IMR-90 (cell line): ENCODE data around the gene GPC5. TPM values are rescaled to one million over a fixed set of nuclear protein-coding genes. Genes with fewer than 3 reads are reported as not detected.

Experiments
- ATAC-seq: fragments of 200-7000 bp; cut with Tn5 transposase; 2 replicates; pipeline ENCODE4 v1.9.1; 2020; ENCODE audit warnings: low read depth, mild to moderate bottlenecking, moderate library complexity
- BruUV-seq: library from RNA; stranded (reverse); fragments of 400-500 nt; replicated peaks from 2 replicates; lab custom pipeline; 2021; lab: Mats Ljungman, UMichigan
- CTCF ChIA-PET: fragments of 300-600 bp; formaldehyde crosslinking; extraction: SDS; loops from one replicate; lab custom pipeline; 2021; ENCODE audit warnings: antibody characterized with exemption; lab: Yijun Ruan, JAX
- POLR2A ChIA-PET: fragments of 300-600 bp; sonication (Branson Sonifier 250); formaldehyde crosslinking; loops from one replicate; lab custom pipeline; 2022; ENCODE audit warnings: antibody characterized with exemption; ENCODE audit not compliant: unreplicated experiment; lab: Charles Lee
- DNase-seq: peaks from one replicate; pipeline ENCODE4 v3.0.0; 2013
- H2AFZ ChIP-seq: replicated peaks from 2 replicates; pipeline ENCODE3; 2013; ENCODE audit warnings: low read length, mild to moderate bottlenecking; ENCODE audit not compliant: poor library complexity
- H2AK5ac ChIP-seq: 2 replicates; pipeline ENCODE4 v1.6.1; 2013; ENCODE audit warnings: low read depth, low read length, inconsistent platforms
- H2AK9ac ChIP-seq: replicated peaks from 2 replicates; pipeline ENCODE3; 2013; ENCODE audit warnings: mild to moderate bottlenecking, low read depth, low read length, moderate library complexity; ENCODE audit not compliant: poor library complexity
- H2BK120ac ChIP-seq: 2 replicates; pipeline ENCODE4 v1.6.1; 2013; ENCODE audit warnings: low read depth, low read length, inconsistent platforms
- H2BK15ac ChIP-seq: 3 replicates; pipeline ENCODE4 v1.6.1; 2013; ENCODE audit warnings: low read depth, low read length, inconsistent platforms
- H2BK20ac ChIP-seq: 2 replicates; pipeline ENCODE4 v1.6.1; 2013; ENCODE audit warnings: low read depth, mild to moderate bottlenecking, inconsistent platforms, low read length, moderate library complexity
- H2BK5ac ChIP-seq: 2 replicates; pipeline ENCODE4 v1.6.1; 2013; ENCODE audit warnings: mild to moderate bottlenecking, low read depth, low read length, inconsistent platforms; ENCODE audit not compliant: poor library complexity, severe bottlenecking
- H3K14ac ChIP-seq: replicated peaks from 2 replicates; pipeline ENCODE4 v1.6.1; 2013; ENCODE audit warnings: low read depth, low read length, inconsistent platforms
- H3K18ac ChIP-seq: 2 replicates; pipeline ENCODE4 v1.6.1; 2013; ENCODE audit warnings: low read depth, low read length, control low read depth
- H3K23ac ChIP-seq: 2 replicates; pipeline ENCODE4 v1.6.1; 2013; ENCODE audit warnings: low read depth, low read length, inconsistent platforms
- H3K27ac ChIP-seq: 2 replicates; pipeline ENCODE4 v1.5.1; 2013; ENCODE audit warnings: mild to moderate bottlenecking, control low read depth, low read length; ENCODE audit not compliant: insufficient read depth
- H3K27me3 ChIP-seq: 2 replicates; pipeline ENCODE4 v1.6.1; 2013; ENCODE audit warnings: low read length; ENCODE audit not compliant: control insufficient read depth, insufficient read depth
- H3K36me3 ChIP-seq: 2 replicates; pipeline ENCODE4 v1.6.1; 2013; ENCODE audit warnings: low read length, mixed read lengths; ENCODE audit not compliant: control insufficient read depth, insufficient read depth
- H3K4ac ChIP-seq: 2 replicates; pipeline ENCODE4 v1.6.1; 2013; ENCODE audit warnings: low read depth, low read length, inconsistent platforms
- H3K4me1 ChIP-seq: 2 replicates; pipeline ENCODE4 v1.6.1; 2013; ENCODE audit warnings: low read length, mixed read lengths; ENCODE audit not compliant: control insufficient read depth, insufficient read depth
- H3K4me2 ChIP-seq: 2 replicates; pipeline ENCODE4 v1.6.1; 2013; ENCODE audit warnings: low read depth, mild to moderate bottlenecking, control low read depth, low read length, moderate library complexity
- H3K4me3 ChIP-seq: 2 replicates; pipeline ENCODE4 v1.5.1; 2013; ENCODE audit warnings: low read depth, mild to moderate bottlenecking, control low read depth, low read length, moderate library complexity; ENCODE audit not compliant: insufficient read depth
- H3K56ac ChIP-seq: 2 replicates; pipeline ENCODE4 v1.6.1; 2013; ENCODE audit warnings: low read length, inconsistent platforms; ENCODE audit not compliant: insufficient read depth; ENCODE audit errors: extremely low read depth
- H3K79me1 ChIP-seq, 2 experiments: 2 replicates each; pipeline ENCODE4 v1.6.1; 2013; ENCODE audit warnings: low read length in 2 of 2, inconsistent platforms in 1 of 2, low read depth in 1 of 2
- H3K9ac ChIP-seq: 2 replicates; pipeline ENCODE4 v1.6.1; 2013; ENCODE audit warnings: low read depth, low read length, control low read depth
- H3K9me1 ChIP-seq: 2 replicates; pipeline ENCODE4 v1.6.1; 2013; ENCODE audit warnings: low read length, inconsistent platforms; ENCODE audit not compliant: insufficient read depth
- H3K9me3 ChIP-seq: 2 replicates; pipeline ENCODE4 v1.6.1; 2013; ENCODE audit warnings: low read length; ENCODE audit not compliant: control insufficient read depth, insufficient read depth
- H4K20me1 ChIP-seq: 2 replicates; pipeline ENCODE4 v1.6.1; 2013; ENCODE audit warnings: low read length, inconsistent platforms; ENCODE audit not compliant: insufficient read depth
- H4K5ac ChIP-seq: 2 replicates; pipeline ENCODE4 v1.6.1; 2013; ENCODE audit warnings: mild to moderate bottlenecking, low read depth, low read length, control low read depth
- H4K8ac ChIP-seq, 2 experiments: 2 replicates each; pipeline ENCODE4 v1.6.1; 2013; ENCODE audit warnings: low read depth in 2 of 2, low read length in 2 of 2, control low read depth in 1 of 2, inconsistent platforms in 1 of 2
- H4K91ac ChIP-seq: 2 replicates; pipeline ENCODE4 v1.6.1; 2013; ENCODE audit warnings: low read depth, low read length, inconsistent platforms; ENCODE audit not compliant: insufficient read depth
- BHLHE40 ChIP-seq: fragments of 150-350 bp; IDR thresholded peaks from 2 replicates; pipeline ENCODE4 v1.6.1; 2016; ENCODE audit warnings: mild to moderate bottlenecking, low read depth, low read length
- CEBPB ChIP-seq: IDR thresholded peaks from 2 replicates; pipeline ENCODE4 v1.6.1; 2012; ENCODE audit warnings: low read depth, low read length, improper control_type of control experiment
- CHD1 ChIP-seq: IDR thresholded peaks from 2 replicates; pipeline ENCODE4 v1.6.1; 2012; ENCODE audit warnings: low read depth, low read length, improper control_type of control experiment
- CTCF ChIP-seq: conservative IDR thresholded peaks from 2 replicates; pipeline ENCODE4 v1.5.1; 2012; ENCODE audit warnings: mild to moderate bottlenecking, low read depth, low read length, improper control_type of control experiment
- ELK1 ChIP-seq: fragments of 150-350 bp; IDR thresholded peaks from 2 replicates; pipeline ENCODE4 v1.6.1; 2016; ENCODE audit warnings: low read depth, mild to moderate bottlenecking, low read length, moderate library complexity, borderline replicate concordance
- FOS ChIP-seq: fragments of 150-350 bp; IDR thresholded peaks from 2 replicates; pipeline ENCODE4 v1.6.1; 2016; ENCODE audit warnings: low read depth, low read length
- MAFK ChIP-seq: IDR thresholded peaks from 2 replicates; pipeline ENCODE4 v1.6.1; 2012; ENCODE audit warnings: low read depth, low read length, improper control_type of control experiment
- MAZ ChIP-seq: IDR thresholded peaks from 2 replicates; pipeline ENCODE4 v1.6.1; 2012; ENCODE audit warnings: low read depth, mild to moderate bottlenecking, low read length, improper control_type of control experiment, moderate library complexity, borderline replicate concordance
- MXI1 ChIP-seq: IDR thresholded peaks from 2 replicates; pipeline ENCODE4 v1.6.1; 2012; ENCODE audit warnings: low read depth, mild to moderate bottlenecking, low read length, moderate library complexity, borderline replicate concordance
- NFE2L2 ChIP-seq: fragments of 150-350 bp; IDR thresholded peaks from 2 replicates; pipeline ENCODE4 v1.6.1; 2016; ENCODE audit warnings: low read depth, mild to moderate bottlenecking, low read length
- POLR2A ChIP-seq: IDR thresholded peaks from 2 replicates; pipeline ENCODE4 v1.6.1; 2012; ENCODE audit warnings: mild to moderate bottlenecking, low read depth, low read length
- RAD21 ChIP-seq: IDR thresholded peaks from 2 replicates; pipeline ENCODE4 v1.6.1; 2012; ENCODE audit warnings: low read length, improper control_type of control experiment
- SMC3 ChIP-seq: fragments of 150-350 bp; IDR thresholded peaks from 2 replicates; pipeline ENCODE4 v1.6.1; 2016; ENCODE audit warnings: low read depth, mild to moderate bottlenecking, antibody characterized with exemption, low read length, moderate library complexity
- USF2 ChIP-seq: fragments of 150-350 bp; IDR thresholded peaks from 2 replicates; pipeline ENCODE4 v1.6.1; 2017; ENCODE audit warnings: mild to moderate bottlenecking, antibody characterized with exemption, low read length, low read depth
- WGBS, 2 experiments: methylation state at CpG; one replicate each; pipeline versions ENCODE4 v1.1.5 to v1.1.7; 2013; ENCODE audit warnings: missing lambda C conversion rate in 2 of 2; ENCODE audit not compliant: insufficient read length in 1 of 2; ENCODE audit errors: extremely low coverage in 2 of 2; 5-methylcytosine and 5-hydroxymethylcytosine counted together
- dilution Hi-C: fragments of 300-500 bp; cut with HindIII; formaldehyde crosslinking; loops from one replicate; pipeline ENCODE4 v1.14.3; 2018; ENCODE audit warnings: low sequenced_read_pairs; ENCODE audit not compliant: unreplicated experiment
- in situ Hi-C: fragments of 300-500 bp; cut with MboI; formaldehyde crosslinking; loops from 3 replicates; pipeline ENCODE4 v1.14.3; 2019; ENCODE audit warnings: low sequenced_read_pairs, inconsistent platforms, mixed read lengths
- intact Hi-C: fragments of 100-400 bp; cut with micrococcal nuclease; formaldehyde crosslinking; loops from 2 replicates; pipeline ENCODE4 v1.10.0; 2022
- polyA plus RNA-seq, 3 experiments: library from polyadenylated mRNA; depleted of rRNA; stranded (reverse); fragments of >200 nt; gene quantifications; 2 replicates each; pipeline ENCODE4 v1.2.3, GENCODE V29; 2012; ENCODE audit warnings: low replicate concordance in 1 of 3
- total RNA-seq: library from RNA; depleted of rRNA; stranded (reverse); fragments of >200 nt; gene quantifications from 2 replicates; pipeline ENCODE4 v1.2.3, GENCODE V29; 2012

GPC5 gene
- total and polyA plus RNA-seq, 2 of the 4 experiments (the other 2 are of a cell fraction), result 0.94 to 1.8 TPM

- no peaks in the 10 kb centered on the region for H3K79me1 ChIP-seq
- H2BK5ac ChIP-seq, result no peak overlapping the region
- no peak overlapping the region for H3K18ac ChIP-seq
- 29% methylated on average over 1 of the region's 4 CpGs; no CpG with 5 or more reads in 1 of the 2 experiments for WGBS, 2 experiments
- no peak overlapping the region for H3K4me2 ChIP-seq
- no peak overlapping the region for H3K23ac ChIP-seq
- intact Hi-C loops (no loop called here), in situ Hi-C loops (no loop called here), dilution Hi-C loops (no loop called here)
- H3K9ac ChIP-seq, result no peak overlapping the region
- ChIA-PET POLR2A (no interaction called here), CTCF (no interaction called here)
- no peak overlapping the region for H2BK120ac ChIP-seq
- H2AK5ac ChIP-seq, result no peak overlapping the region
- H2AFZ ChIP-seq, result no peak overlapping the region
- no peak overlapping the region for H4K5ac ChIP-seq
- no peaks in the 10 kb centered on the region for H3K27me3 ChIP-seq
- H2BK15ac ChIP-seq, result no peak overlapping the region
- TF ChIP-seq SMC3 (no peak), NFE2L2 (no peak), FOS (no peak), CTCF (no peak), POLR2A (no peak), MAZ (no peak), RAD21 (no peak), MAFK (no peak), MXI1 (no peak), ELK1 (no peak), CHD1 (no peak), USF2 (no peak), BHLHE40 (no peak), CEBPB (no peak)
- H4K20me1 ChIP-seq, result no peaks in the 10 kb centered on the region
- H3K14ac ChIP-seq, result no peak overlapping the region
- no peaks in the 10 kb centered on the region for H3K9me3 ChIP-seq
- H3K4me1 ChIP-seq, result no peaks in the 10 kb centered on the region
- ATAC-seq (no peak), DNase-seq (no peak)
- H3K36me3 ChIP-seq, result no peaks in the 10 kb centered on the region
- no peak overlapping the region for H4K91ac ChIP-seq
- no peaks in the 10 kb centered on the region for H3K9me1 ChIP-seq
- no TSS peak for BruUV-seq
- no peak overlapping the region for H2BK20ac ChIP-seq
- no peak overlapping the region for H4K8ac ChIP-seq
- H3K27ac ChIP-seq, result no peak overlapping the region
- H3K56ac ChIP-seq, result no peak overlapping the region
- no peak overlapping the region for H3K4me3 ChIP-seq
- no peak overlapping the region for H2AK9ac ChIP-seq
- H3K4ac ChIP-seq, result no peak overlapping the region
Measured at GRCh38 chr13:91470084-91470621, 71.7 kb downstream of the GPC5 start.
